Mesenchymal stem cell (in vitro differentiated cells and primary cell): ENCODE data around the gene GCH1. TPM values are rescaled to one million over a fixed set of nuclear protein-coding genes. Genes with fewer than 3 reads are reported as not detected.

ENCODE experiments used
- DNase-seq: peaks from one replicate; pipeline ENCODE4 v3.0.0-alpha.2; 2013
- H2AFZ ChIP-seq: one replicate; pipeline ENCODE4 v1.6.1; 2013; ENCODE audit warnings: low read depth, mild to moderate bottlenecking, control low read depth, inconsistent platforms, low read length, moderate library complexity
- H2AK5ac ChIP-seq: 2 replicates; pipeline ENCODE4 v1.6.1; 2013; ENCODE audit warnings: low read length, moderate library complexity, mild to moderate bottlenecking, inconsistent platforms; ENCODE audit not compliant: severe bottlenecking
- H2BK120ac ChIP-seq: one replicate; pipeline ENCODE4 v1.6.1; 2013; ENCODE audit warnings: low read depth, mild to moderate bottlenecking, inconsistent platforms, low read length, moderate library complexity
- H2BK12ac ChIP-seq, 2 experiments: one replicate each; pipeline ENCODE4 v1.6.1; 2013; ENCODE audit warnings: inconsistent platforms in 2 of 2, low read length in 2 of 2, mild to moderate bottlenecking in 2 of 2, moderate library complexity in 2 of 2, control low read depth in 1 of 2
- H2BK15ac ChIP-seq: one replicate; pipeline ENCODE4 v1.6.1; 2013; ENCODE audit warnings: mild to moderate bottlenecking, low read depth, inconsistent platforms; ENCODE audit not compliant: poor library complexity, severe bottlenecking
- H2BK5ac ChIP-seq: 2 replicates; pipeline ENCODE4 v1.6.1; 2013; ENCODE audit warnings: low read depth, mild to moderate bottlenecking, low read length, control low read depth, inconsistent platforms; ENCODE audit not compliant: poor library complexity, severe bottlenecking
- H3K14ac ChIP-seq, 2 experiments: one replicate each; pipeline ENCODE4 v1.6.1; 2013; ENCODE audit warnings: inconsistent platforms in 2 of 2, low read length in 2 of 2, control low read depth in 1 of 2, mild to moderate bottlenecking in 1 of 2, moderate library complexity in 1 of 2
- H3K18ac ChIP-seq, 2 experiments: one replicate each; pipeline ENCODE4 v1.6.1; 2013; ENCODE audit warnings: inconsistent platforms in 2 of 2, low read length in 2 of 2, control low read depth in 1 of 2, low read depth in 1 of 2, mild to moderate bottlenecking in 1 of 2
- H3K23ac ChIP-seq, 2 experiments: one replicate each; pipeline ENCODE4 v1.6.1; 2013; ENCODE audit warnings: inconsistent platforms in 2 of 2, low read length in 2 of 2, mild to moderate bottlenecking in 2 of 2, moderate library complexity in 2 of 2, control low read depth in 1 of 2
- H3K27ac ChIP-seq: 2 replicates; pipeline ENCODE4 v1.5.1; 2013; ENCODE audit warnings: mild to moderate bottlenecking, moderate library complexity, low read length, control low read depth, inconsistent platforms; ENCODE audit not compliant: poor library complexity, severe bottlenecking
- H3K27me3 ChIP-seq, 2 experiments: 2 replicates each; pipeline versions ENCODE4 v1.6.1 to v1.7.0; 2013; ENCODE audit warnings: low read length in 2 of 2, mild to moderate bottlenecking in 2 of 2, moderate library complexity in 2 of 2, control low read depth in 1 of 2, inconsistent platforms in 1 of 2; ENCODE audit not compliant: control insufficient read depth in 1 of 2, insufficient read depth in 1 of 2
- H3K36me3 ChIP-seq, 2 experiments: 2 replicates each; pipeline versions ENCODE4 v1.6.1 to v1.7.0; 2013; ENCODE audit warnings: low read length in 2 of 2, control low read depth in 1 of 2, inconsistent platforms in 1 of 2, low read depth in 1 of 2, mild to moderate bottlenecking in 1 of 2; ENCODE audit not compliant: insufficient read depth in 2 of 2, control insufficient read depth in 1 of 2
- H3K4ac ChIP-seq, 2 experiments: one replicate each; pipeline ENCODE4 v1.6.1; 2013; ENCODE audit warnings: inconsistent platforms in 2 of 2, low read length in 2 of 2, mild to moderate bottlenecking in 2 of 2, moderate library complexity in 2 of 2, control low read depth in 1 of 2, low read depth in 1 of 2
- H3K4me1 ChIP-seq: 2 replicates; pipeline ENCODE4 v1.6.1; 2013; ENCODE audit warnings: low read depth, low read length, control low read depth; ENCODE audit not compliant: control insufficient read depth, insufficient read depth
- H3K4me2 ChIP-seq: 2 replicates; pipeline ENCODE4 v1.6.1; 2013; ENCODE audit warnings: low read length, mild to moderate bottlenecking, inconsistent platforms; ENCODE audit not compliant: poor library complexity, severe bottlenecking
- H3K4me3 ChIP-seq, 2 experiments: 2 replicates each; pipeline versions ENCODE4 v1.5.1 to v1.7.0; 2013; ENCODE audit warnings: low read length in 2 of 2, mild to moderate bottlenecking in 2 of 2, control low read depth in 1 of 2, low read depth in 1 of 2; ENCODE audit not compliant: insufficient read depth in 1 of 2
- H3K79me1 ChIP-seq: replicated peaks from 2 replicates; pipeline ENCODE4 v1.6.1; 2013; ENCODE audit warnings: mild to moderate bottlenecking, control low read depth, low read length, inconsistent platforms; ENCODE audit not compliant: poor library complexity, severe bottlenecking
- H3K9ac ChIP-seq: 2 replicates; pipeline ENCODE4 v1.7.0; 2013; ENCODE audit warnings: mild to moderate bottlenecking, low read length, moderate library complexity
- H3K9me3 ChIP-seq: 2 replicates; pipeline ENCODE4 v1.7.0; 2013; ENCODE audit warnings: mild to moderate bottlenecking, low read length; ENCODE audit not compliant: control insufficient read depth
- H4K8ac ChIP-seq: one replicate; pipeline ENCODE4 v1.6.1; 2013; ENCODE audit warnings: inconsistent platforms, mild to moderate bottlenecking, low read length, moderate library complexity
- H4K91ac ChIP-seq: one replicate; pipeline ENCODE4 v1.6.1; 2013; ENCODE audit warnings: mild to moderate bottlenecking, low read length, inconsistent platforms
- WGBS: methylation state at CpG from one replicate; pipeline ENCODE4 v1.1.7; 2013; ENCODE audit warnings: mixed read lengths; 5-methylcytosine and 5-hydroxymethylcytosine counted together
- small RNA-seq: library from polyadenylated mRNA; stranded (forward); fragments of <200 nt; extraction: miRNeasy Mini kit (QIAGEN cat#:217004); gene quantifications from one replicate; pipeline ENCODE3, GENCODE V24; 2013; ENCODE audit warnings: low read depth

Gene GCH1

DNA sequence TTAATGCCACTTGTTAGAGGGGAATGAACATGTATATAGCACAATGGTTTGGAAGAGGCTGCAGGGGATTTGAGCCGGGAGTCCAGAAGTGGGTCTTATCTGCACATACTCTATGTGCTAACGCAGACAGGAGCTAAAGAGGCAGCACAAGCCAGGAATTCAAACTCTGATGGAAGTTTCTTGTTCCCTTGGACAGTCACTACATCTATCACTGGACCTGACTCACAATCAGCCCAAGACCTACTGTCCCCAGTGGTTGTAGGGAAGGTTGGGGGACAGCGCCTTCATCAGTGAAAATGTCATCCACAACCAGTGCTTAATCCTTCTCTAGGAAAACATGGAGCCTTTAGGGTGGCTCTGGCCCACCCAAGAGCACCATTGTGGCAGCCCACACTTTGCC is 107.8 kb downstream of the GCH1 start:
- no peaks in the 10 kb centered on the region for H3K79me1 ChIP-seq
- no peak overlapping the region for H2BK15ac ChIP-seq
- no peak overlapping the region for H3K9ac ChIP-seq
- H4K91ac ChIP-seq, result no peak overlapping the region
- H3K27me3 ChIP-seq, result no peaks in the 10 kb centered on the region
- H3K4me1 ChIP-seq, result peaks cover 2% of the 10 kb centered on the region
- no peak overlapping the region for H2BK120ac ChIP-seq
- 98% methylated on average over 3 of the region's 3 CpGs for WGBS
- no peak overlapping the region for H3K18ac ChIP-seq
- H2BK12ac ChIP-seq, result no peak overlapping the region
- H3K14ac ChIP-seq, result peak overlapping the region in 1 of 2 experiments; percentile 1
- no peak overlapping the region for H3K4ac ChIP-seq
- no peak overlapping the region for H3K4me3 ChIP-seq
- peaks cover 15 to 31% of the 10 kb centered on the region in 2 experiments for H3K36me3 ChIP-seq
- no peak overlapping the region for H4K8ac ChIP-seq
- no peak overlapping the region for H2AK5ac ChIP-seq
- H2BK5ac ChIP-seq, result no peak overlapping the region
- H3K27ac ChIP-seq, result no peak overlapping the region
- H3K4me2 ChIP-seq, result no peak overlapping the region
- peaks cover 13% of the 10 kb centered on the region for H3K9me3 ChIP-seq
- H2AFZ ChIP-seq, result no peak overlapping the region
- DNase-seq, result no peak
- H3K23ac ChIP-seq, result no peak overlapping the region

DNA sequence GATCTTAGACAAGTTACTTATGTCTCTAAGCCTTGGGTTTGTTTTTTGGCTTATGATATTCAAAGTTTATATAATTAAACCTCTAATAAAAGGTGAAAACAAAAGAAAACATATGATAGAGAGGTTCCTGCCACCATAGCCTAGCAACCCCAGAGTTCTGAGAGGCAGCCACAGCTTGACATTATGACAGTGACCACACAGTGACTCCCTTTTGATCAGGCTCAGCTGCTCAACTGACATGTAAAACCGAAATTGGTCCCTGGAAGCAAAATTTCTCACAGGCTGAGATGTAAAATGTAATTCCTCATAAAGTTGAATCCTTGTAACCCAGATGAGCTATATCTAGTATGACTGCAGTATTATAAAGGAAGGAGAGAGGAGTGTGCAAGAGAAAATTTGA is 108.5 kb downstream of the GCH1 start:
- H3K36me3 ChIP-seq, result peaks cover 19 to 37% of the 10 kb centered on the region in 2 experiments
- no peak overlapping the region for H3K23ac ChIP-seq
- H3K18ac ChIP-seq, result no peak overlapping the region
- H4K8ac ChIP-seq, result no peak overlapping the region
- no peak overlapping the region for H2AFZ ChIP-seq
- H3K79me1 ChIP-seq, result no peaks in the 10 kb centered on the region
- H3K9ac ChIP-seq, result no peak overlapping the region
- DNase-seq, result no peak
- no peak overlapping the region for H3K4me3 ChIP-seq
- H2AK5ac ChIP-seq, result no peak overlapping the region
- 100% methylated on average over 1 of the region's 1 CpG for WGBS
- no peak overlapping the region for H3K14ac ChIP-seq
- peaks cover 2% of the 10 kb centered on the region for H3K4me1 ChIP-seq
- no peak overlapping the region for H2BK15ac ChIP-seq
- H3K4me2 ChIP-seq, result no peak overlapping the region
- no peak overlapping the region for H2BK12ac ChIP-seq
- H3K4ac ChIP-seq, result no peak overlapping the region
- H3K27me3 ChIP-seq, result no peaks in the 10 kb centered on the region
- peaks cover 13% of the 10 kb centered on the region for H3K9me3 ChIP-seq
- H2BK5ac ChIP-seq, result no peak overlapping the region
- no peak overlapping the region for H2BK120ac ChIP-seq
- H3K27ac ChIP-seq, result no peak overlapping the region
- no peak overlapping the region for H4K91ac ChIP-seq

- peaks cover 2% of the 10 kb centered on the region for H3K4me1 ChIP-seq
- 90% methylated on average over 6 of the region's 6 CpGs for WGBS
Observed at GRCh38 chr14:54792288-54792687, 110.3 kb downstream of the GCH1 start.

More at GRCh38 chr14:54792288-54792687, 110.3 kb downstream of the GCH1 start:
- Histone ChIP-seq H3K27ac (no peak overlapping the region), H3K27me3 (no peaks in the 10 kb centered on the region), H2AK5ac (no peak overlapping the region), H3K23ac (no peak overlapping the region), H3K4me2 (no peak overlapping the region), H2BK5ac (no peak overlapping the region), H3K18ac (no peak overlapping the region), H2BK15ac (peak overlapping the region; percentile 21), H2AFZ (no peak overlapping the region), H3K4me3 (no peak overlapping the region), H4K91ac (no peak overlapping the region), H4K8ac (no peak overlapping the region), H3K4ac (no peak overlapping the region), H3K14ac (no peak overlapping the region), H3K36me3 (peaks cover 38 to 55% of the 10 kb centered on the region in 2 experiments), H3K9ac (no peak overlapping the region), H2BK120ac (no peak overlapping the region), H3K9me3 (peaks cover 13% of the 10 kb centered on the region), H3K79me1 (peaks cover 2% of the 10 kb centered on the region), H2BK12ac (no peak overlapping the region)
- no peak for DNase-seq

Small RNAs within 50 kb of the gene (small RNA-seq; reads per million reads assigned to genes)
- gene MIR4308, result not detected
- not detected for gene RNU6ATAC9P
